ENCODE data around the gene BMP4.

DNA sequence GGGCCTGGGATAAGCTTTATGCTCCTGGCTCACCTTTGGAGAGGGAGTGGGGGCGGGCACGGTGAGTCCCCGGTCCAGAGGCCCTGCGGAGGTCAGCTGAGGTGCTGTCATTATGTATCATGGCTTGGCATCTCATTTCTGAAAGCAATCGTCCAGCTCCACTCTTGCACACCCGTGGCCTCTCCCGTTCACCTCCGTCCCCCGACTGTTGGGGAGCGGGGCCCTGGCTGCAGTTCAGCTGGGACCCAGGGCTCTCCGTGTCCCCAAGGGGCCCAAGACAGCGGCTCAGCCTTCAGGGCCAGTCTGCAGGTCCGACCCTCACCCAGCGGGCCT is 10.6 kb downstream of the BMP4 start:
- TF ChIP-seq, protein P1, sequence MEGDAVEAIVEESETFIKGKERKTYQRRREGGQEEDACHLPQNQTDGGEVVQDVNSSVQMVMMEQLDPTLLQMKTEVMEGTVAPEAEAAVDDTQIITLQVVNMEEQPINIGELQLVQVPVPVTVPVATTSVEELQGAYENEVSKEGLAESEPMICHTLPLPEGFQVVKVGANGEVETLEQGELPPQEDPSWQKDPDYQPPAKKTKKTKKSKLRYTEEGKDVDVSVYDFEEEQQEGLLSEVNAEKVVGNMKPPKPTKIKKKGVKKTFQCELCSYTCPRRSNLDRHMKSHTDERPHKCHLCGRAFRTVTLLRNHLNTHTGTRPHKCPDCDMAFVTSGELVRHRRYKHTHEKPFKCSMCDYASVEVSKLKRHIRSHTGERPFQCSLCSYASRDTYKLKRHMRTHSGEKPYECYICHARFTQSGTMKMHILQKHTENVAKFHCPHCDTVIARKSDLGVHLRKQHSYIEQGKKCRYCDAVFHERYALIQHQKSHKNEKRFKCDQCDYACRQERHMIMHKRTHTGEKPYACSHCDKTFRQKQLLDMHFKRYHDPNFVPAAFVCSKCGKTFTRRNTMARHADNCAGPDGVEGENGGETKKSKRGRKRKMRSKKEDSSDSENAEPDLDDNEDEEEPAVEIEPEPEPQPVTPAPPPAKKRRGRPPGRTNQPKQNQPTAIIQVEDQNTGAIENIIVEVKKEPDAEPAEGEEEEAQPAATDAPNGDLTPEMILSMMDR (conservative IDR thresholded peaks at IDR 0.05; ENCODE audit: low read depth in 2 of 2): no peak
- no peak for TF ChIP-seq POLR2AphosphoS5 (IDR thresholded peaks at IDR 0.05; ENCODE audit: low read depth)
- no peak for TF ChIP-seq EZH2 (IDR thresholded peaks at IDR 0.05; ENCODE audit: low read depth, unreplicated experiment)
- TF ChIP-seq EZH2phosphoT487 (IDR thresholded peaks at IDR 0.05; ENCODE audit: unreplicated experiment): no peak
- TF ChIP-seq, protein P2, sequence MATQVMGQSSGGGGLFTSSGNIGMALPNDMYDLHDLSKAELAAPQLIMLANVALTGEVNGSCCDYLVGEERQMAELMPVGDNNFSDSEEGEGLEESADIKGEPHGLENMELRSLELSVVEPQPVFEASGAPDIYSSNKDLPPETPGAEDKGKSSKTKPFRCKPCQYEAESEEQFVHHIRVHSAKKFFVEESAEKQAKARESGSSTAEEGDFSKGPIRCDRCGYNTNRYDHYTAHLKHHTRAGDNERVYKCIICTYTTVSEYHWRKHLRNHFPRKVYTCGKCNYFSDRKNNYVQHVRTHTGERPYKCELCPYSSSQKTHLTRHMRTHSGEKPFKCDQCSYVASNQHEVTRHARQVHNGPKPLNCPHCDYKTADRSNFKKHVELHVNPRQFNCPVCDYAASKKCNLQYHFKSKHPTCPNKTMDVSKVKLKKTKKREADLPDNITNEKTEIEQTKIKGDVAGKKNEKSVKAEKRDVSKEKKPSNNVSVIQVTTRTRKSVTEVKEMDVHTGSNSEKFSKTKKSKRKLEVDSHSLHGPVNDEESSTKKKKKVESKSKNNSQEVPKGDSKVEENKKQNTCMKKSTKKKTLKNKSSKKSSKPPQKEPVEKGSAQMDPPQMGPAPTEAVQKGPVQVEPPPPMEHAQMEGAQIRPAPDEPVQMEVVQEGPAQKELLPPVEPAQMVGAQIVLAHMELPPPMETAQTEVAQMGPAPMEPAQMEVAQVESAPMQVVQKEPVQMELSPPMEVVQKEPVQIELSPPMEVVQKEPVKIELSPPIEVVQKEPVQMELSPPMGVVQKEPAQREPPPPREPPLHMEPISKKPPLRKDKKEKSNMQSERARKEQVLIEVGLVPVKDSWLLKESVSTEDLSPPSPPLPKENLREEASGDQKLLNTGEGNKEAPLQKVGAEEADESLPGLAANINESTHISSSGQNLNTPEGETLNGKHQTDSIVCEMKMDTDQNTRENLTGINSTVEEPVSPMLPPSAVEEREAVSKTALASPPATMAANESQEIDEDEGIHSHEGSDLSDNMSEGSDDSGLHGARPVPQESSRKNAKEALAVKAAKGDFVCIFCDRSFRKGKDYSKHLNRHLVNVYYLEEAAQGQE (IDR thresholded peaks at IDR 0.05; ENCODE audit: unreplicated experiment): no peak
- TF ChIP-seq, protein P3, sequence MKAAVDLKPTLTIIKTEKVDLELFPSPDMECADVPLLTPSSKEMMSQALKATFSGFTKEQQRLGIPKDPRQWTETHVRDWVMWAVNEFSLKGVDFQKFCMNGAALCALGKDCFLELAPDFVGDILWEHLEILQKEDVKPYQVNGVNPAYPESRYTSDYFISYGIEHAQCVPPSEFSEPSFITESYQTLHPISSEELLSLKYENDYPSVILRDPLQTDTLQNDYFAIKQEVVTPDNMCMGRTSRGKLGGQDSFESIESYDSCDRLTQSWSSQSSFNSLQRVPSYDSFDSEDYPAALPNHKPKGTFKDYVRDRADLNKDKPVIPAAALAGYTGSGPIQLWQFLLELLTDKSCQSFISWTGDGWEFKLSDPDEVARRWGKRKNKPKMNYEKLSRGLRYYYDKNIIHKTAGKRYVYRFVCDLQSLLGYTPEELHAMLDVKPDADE (IDR thresholded peaks at IDR 0.05): no peak
- TF ChIP-seq CREB1 (CRISPR knock-in tag; IDR thresholded peaks at IDR 0.05; ENCODE audit: low read depth): no peak
